Uterus (tissue), 4 donors: Measurements from ENCODE around the gene SUFU. TPM values are rescaled to one million over a fixed set of nuclear protein-coding genes. Genes with fewer than 3 reads are reported as not detected.
A peak's percentile ranks its signal among the peaks of the same experiment; 100 is the strongest.

Source experiments
- DNase-seq, 2 donors: peaks; one replicate each; pipeline ENCODE4 v3.0.0-alpha.2; 2019 to 2020
- H3K27ac ChIP-seq, 2 donors: fragments of 200-600 bp; sonication (generic); 1 replicate in 1 of 2; 2 replicates in 1 of 2; pipeline ENCODE4 v1.5.1; 2016 to 2018
- H3K27me3 ChIP-seq, 2 donors: fragments of 200-600 bp; sonication (generic); one replicate each; pipeline ENCODE4 v1.5.1; 2018 to 2019; ENCODE audit warnings: control low read depth in 1 of 2
- H3K36me3 ChIP-seq, 2 donors: fragments of 200-600 bp; sonication (generic); one replicate each; pipeline ENCODE4 v1.5.1; 2019; ENCODE audit warnings: control low read depth in 1 of 2
- H3K4me1 ChIP-seq, 2 donors: fragments of 200-600 bp; sonication (generic); one replicate each; pipeline ENCODE4 v1.5.1; 2018 to 2019; ENCODE audit warnings: control low read depth in 1 of 2
- H3K4me3 ChIP-seq, 2 donors: fragments of 200-600 bp; sonication (generic); 1 replicate in 1 of 2; 2 replicates in 1 of 2; pipeline ENCODE4 v1.5.1; 2018 to 2019; ENCODE audit warnings: mild to moderate bottlenecking in 1 of 2
- H3K9me3 ChIP-seq, 2 donors: fragments of 200-600 bp; sonication (generic); one replicate each; pipeline ENCODE4 v1.5.1; 2019; ENCODE audit warnings: control low read depth in 1 of 2
- CTCF ChIP-seq, 4 experiments: fragments of 200-600 bp in 2 of 4; fragments of 450-650 bp in 2 of 4; sonication (generic) in 2 of 4; IDR thresholded peaks; one replicate each; pipeline ENCODE4 v1.5.1; 2016 to 2019; ENCODE audit warnings: antibody characterized with exemption in 4 of 4, mild to moderate bottlenecking in 2 of 4, moderate library complexity in 1 of 4
- POLR2A ChIP-seq, 2 donors: fragments of 450-650 bp; IDR thresholded peaks; one replicate each; pipeline ENCODE4 v1.6.1; 2016; ENCODE audit warnings: antibody characterized with exemption in 2 of 2, mild to moderate bottlenecking in 1 of 2, moderate library complexity in 1 of 2
- intact Hi-C: fragments of 100-400 bp; cut with DNase I; formaldehyde crosslinking; loops from one replicate; pipeline ENCODE4 v1.15.1; 2023; ENCODE audit warnings: low total_unique reads
- total RNA-seq, 4 donors: library from RNA; depleted of rRNA in 3 of 4; stranded (reverse); fragments of >200 nt in 3 of 4; gene quantifications; one replicate each; pipeline versions ENCODE4 v1.1.0 to v1.2.4, GENCODE V29; 2014 to 2023
- donor health status: DM: yes; HTN: yes; CAD: no.

SUFU gene
- total RNA-seq, 4 donors from 2014 or later = 2.8 to 20.7 (median 12.3) TPM

- H3K9me3 ChIP-seq = no peaks in the 10 kb centered on the region
- DNase-seq = no peak
- H3K27ac ChIP-seq = peak overlapping the region; percentile 97 to 100
- no peak for TF ChIP-seq POLR2A (IDR thresholded peaks at IDR 0.05)
- no peak for TF ChIP-seq CTCF (IDR thresholded peaks at IDR 0.05)
- peaks cover 0 to 41% of the 10 kb centered on the region in 2 donors for H3K4me1 ChIP-seq
- no peaks in the 10 kb centered on the region for H3K27me3 ChIP-seq
- no peaks in the 10 kb centered on the region for H3K36me3 ChIP-seq
- H3K4me3 ChIP-seq = peak overlapping the region in 1 of 2 donors; percentile 2
- intact Hi-C loops = no loop called here
These were observed 144.6 kb downstream of the SUFU start for GRCh38 chr10:102648269-102648888.

GRCh38 chr10:102648889-102649796 lies 145.4 kb downstream of the SUFU start:
- intact Hi-C loops = no loop called here
- H3K4me1 ChIP-seq = peaks cover 0 to 41% of the 10 kb centered on the region in 2 donors
- no peaks in the 10 kb centered on the region for H3K27me3 ChIP-seq
- H3K4me3 ChIP-seq = peak overlapping the region in 1 of 2 donors; percentile 24
- no peaks in the 10 kb centered on the region for H3K9me3 ChIP-seq
- peak overlapping the region; percentile 60 to 97 for H3K27ac ChIP-seq
- no peaks in the 10 kb centered on the region for H3K36me3 ChIP-seq
- DNase-seq = no peak
- TF ChIP-seq CTCF (IDR thresholded peaks at IDR 0.05) (no peak), POLR2A (IDR thresholded peaks at IDR 0.05) (no peak)

DNA sequence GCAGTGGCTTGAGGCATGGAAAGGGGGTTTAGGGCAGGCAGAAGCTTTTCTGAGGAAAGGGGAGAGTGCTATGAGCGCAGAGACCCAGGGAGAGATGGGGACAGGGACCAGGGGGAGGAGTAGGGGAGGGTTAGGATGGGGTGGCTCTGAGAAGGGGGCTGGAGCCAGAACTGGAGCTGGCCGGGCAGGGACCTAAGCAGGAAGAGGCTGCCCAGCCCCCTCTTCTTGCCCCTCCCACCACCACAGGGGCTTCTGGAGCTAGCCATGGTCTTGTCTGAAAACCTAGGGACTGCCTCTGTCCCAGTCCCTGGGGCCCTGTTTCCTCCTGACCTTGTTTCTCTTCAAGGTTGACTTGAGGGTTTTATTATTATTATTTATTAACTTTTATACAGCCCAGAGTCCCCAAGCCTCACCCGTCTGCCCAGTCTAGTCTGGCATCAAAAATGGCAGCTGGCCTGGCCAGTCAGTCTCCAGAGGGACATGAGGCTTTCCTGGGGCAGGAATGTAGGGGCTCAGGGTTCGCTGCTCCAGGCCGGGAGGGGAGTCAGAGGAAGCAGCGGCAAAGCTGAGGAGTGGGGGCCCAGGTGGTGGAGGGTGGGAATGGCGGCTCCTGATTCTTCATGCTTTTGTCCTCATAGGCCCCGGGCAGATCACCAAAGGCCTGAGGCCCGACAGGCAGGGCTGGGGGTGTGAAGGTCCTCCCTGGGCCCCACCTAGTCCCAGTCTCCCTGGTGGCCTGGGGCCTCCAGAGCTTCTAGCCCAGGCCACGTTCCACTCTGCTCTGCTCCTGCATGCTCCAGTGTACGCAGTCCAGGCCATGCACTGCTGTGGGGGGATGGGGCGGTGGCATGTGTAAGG lies 146.3 kb downstream of the SUFU start:
- H3K4me1 ChIP-seq = peaks cover 0 to 41% of the 10 kb centered on the region in 2 donors
- peak overlapping the region in 1 of 2 donors; percentile 24 for H3K4me3 ChIP-seq
- intact Hi-C loops = no loop called here
- no peak for DNase-seq
- H3K9me3 ChIP-seq = no peaks in the 10 kb centered on the region
- TF ChIP-seq POLR2A (IDR thresholded peaks at IDR 0.05) (no peak), CTCF (IDR thresholded peaks at IDR 0.05) (no peak)
- H3K27me3 ChIP-seq = no peaks in the 10 kb centered on the region
- H3K36me3 ChIP-seq = no peaks in the 10 kb centered on the region
- H3K27ac ChIP-seq = peak overlapping the region; percentile 60 to 97

DNA sequence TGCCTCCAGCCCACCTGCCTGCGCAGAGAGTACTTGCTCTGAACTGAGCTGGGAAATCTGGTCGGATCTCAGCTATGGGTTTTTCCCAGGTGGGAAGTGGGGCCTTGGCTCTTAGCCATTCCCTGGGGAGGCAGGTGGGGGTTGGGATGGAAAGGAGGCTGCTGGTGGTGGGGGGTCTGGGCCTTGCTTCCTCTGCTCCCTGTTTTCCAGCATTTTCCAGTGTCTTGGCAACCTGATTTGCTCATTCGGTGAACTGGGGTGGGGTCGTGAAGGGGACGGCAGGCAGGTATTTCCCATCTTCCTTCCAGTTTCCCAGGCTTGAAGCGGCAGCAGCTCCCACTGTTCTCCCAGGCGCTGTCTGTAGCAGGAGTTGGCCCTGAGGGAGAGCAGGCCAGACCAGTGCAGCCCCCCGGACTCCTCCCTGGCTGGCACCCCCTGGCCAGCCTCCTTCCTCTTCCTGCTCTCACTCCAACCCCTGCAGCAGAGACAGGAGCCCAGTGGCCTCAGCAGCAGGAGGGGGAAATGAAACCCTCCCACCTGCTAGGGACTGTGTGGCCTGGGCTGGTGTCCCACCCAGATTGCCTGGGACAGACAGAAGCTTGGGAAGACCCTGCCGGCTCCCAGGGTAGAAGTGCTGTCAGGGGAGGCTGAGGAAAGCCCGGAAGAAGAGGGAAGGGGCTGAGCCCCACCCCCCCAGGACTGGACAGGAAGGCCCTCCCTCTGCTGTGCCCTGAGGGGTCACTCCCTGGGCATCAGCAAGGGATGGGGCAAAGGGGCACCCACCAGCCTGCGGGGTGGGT lies 147.1 kb downstream of the SUFU start:
- Histone ChIP-seq H3K27me3 (no peaks in the 10 kb centered on the region), H3K4me1 (peaks cover 0 to 41% of the 10 kb centered on the region in 2 donors), H3K4me3 (no peak overlapping the region), H3K27ac (peak overlapping the region; percentile 60 to 97), H3K36me3 (no peaks in the 10 kb centered on the region), H3K9me3 (no peaks in the 10 kb centered on the region)
- TF ChIP-seq POLR2A (IDR thresholded peaks at IDR 0.05) = no peak
- no peak for TF ChIP-seq CTCF (IDR thresholded peaks at IDR 0.05)
- DNase-seq = no peak
- intact Hi-C loops = no loop called here
